Measurements from ENCODE around the gene LAGE3. TPM values are rescaled to one million over a fixed set of nuclear protein-coding genes. Genes with fewer than 3 reads are reported as not detected.
"Not testable (repeated sequence)": the region's sequence is repeated elsewhere in the genome, so short reads cannot be mapped to it uniquely, and the experiment has no call there.

The LAGE3 gene
- total RNA-seq, 1 experiment from 2014 or later: 21.1 TPM

DNA sequence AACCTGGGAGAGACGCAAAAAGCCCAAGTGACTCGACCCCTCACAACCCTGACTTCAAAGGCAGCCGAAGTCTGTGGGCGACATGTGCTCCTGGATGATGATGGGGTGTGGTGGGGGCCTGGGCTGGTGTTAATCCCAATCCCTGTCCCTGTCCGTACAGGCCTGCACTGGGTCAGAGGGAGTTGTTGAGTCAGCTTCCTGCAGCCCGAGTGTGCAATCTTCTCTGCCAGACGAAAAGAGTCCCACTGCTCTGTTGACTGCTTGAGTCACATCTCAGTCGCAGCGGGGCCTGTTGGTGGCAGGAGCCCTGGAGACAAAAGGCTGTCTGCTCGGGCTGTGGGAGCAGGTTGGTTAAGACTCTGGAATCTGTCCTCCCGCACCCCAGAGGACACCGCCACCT, 26.7 kb upstream of the LAGE3 start:
- H3K36me3 Mint-ChIP-seq (ENCODE audit: insufficient read depth, unreplicated experiment): peaks cover 13% of the 10 kb centered on the region
- peak; percentile 57 for DNase-seq (ENCODE audit: unreplicated experiment)
- ChIA-PET POLR2A (no interaction called here), CTCF (no interaction called here)
- H3K4me3 Mint-ChIP-seq (ENCODE audit: unreplicated experiment): no peak overlapping the region
- no peak overlapping the region for H3K27ac Mint-ChIP-seq (ENCODE audit: low read depth, unreplicated experiment)
- TF ChIP-seq, protein P1, sequence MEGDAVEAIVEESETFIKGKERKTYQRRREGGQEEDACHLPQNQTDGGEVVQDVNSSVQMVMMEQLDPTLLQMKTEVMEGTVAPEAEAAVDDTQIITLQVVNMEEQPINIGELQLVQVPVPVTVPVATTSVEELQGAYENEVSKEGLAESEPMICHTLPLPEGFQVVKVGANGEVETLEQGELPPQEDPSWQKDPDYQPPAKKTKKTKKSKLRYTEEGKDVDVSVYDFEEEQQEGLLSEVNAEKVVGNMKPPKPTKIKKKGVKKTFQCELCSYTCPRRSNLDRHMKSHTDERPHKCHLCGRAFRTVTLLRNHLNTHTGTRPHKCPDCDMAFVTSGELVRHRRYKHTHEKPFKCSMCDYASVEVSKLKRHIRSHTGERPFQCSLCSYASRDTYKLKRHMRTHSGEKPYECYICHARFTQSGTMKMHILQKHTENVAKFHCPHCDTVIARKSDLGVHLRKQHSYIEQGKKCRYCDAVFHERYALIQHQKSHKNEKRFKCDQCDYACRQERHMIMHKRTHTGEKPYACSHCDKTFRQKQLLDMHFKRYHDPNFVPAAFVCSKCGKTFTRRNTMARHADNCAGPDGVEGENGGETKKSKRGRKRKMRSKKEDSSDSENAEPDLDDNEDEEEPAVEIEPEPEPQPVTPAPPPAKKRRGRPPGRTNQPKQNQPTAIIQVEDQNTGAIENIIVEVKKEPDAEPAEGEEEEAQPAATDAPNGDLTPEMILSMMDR (IDR thresholded peaks at IDR 0.05; ENCODE audit: unreplicated experiment): no peak
- H3K4me1 Mint-ChIP-seq (ENCODE audit: insufficient read depth, unreplicated experiment): no peaks in the 10 kb centered on the region
- H3K27me3 Mint-ChIP-seq (ENCODE audit: insufficient read depth, unreplicated experiment): peaks cover 21% of the 10 kb centered on the region
- BruUV-seq (replicated peaks): no TSS peak
- intact Hi-C loops (cut with micrococcal nuclease): no loop called here
- H3K9me3 Mint-ChIP-seq (ENCODE audit: unreplicated experiment): peaks cover 15% of the 10 kb centered on the region

DNA sequence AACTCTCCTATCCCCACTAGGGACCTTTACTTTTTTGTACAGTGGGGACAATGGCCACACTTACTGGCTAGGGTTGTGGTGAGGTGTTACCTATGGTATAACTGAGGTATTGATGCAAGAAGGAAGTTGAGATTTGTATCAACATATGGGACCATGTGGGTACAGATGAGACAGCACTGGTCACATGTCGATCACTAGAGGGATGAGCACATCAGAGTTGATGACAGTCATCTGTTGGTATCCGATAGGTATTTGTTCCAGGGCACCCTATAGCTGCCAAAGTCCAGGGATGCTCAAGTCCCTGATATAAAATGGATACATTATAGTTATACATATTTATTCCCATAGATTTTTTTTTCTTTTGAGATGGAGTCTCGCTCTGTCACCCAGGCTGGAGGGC, 23.9 kb upstream of the LAGE3 start:
- TF ChIP-seq, protein P1 (IDR thresholded peaks at IDR 0.05; ENCODE audit: unreplicated experiment): no peak
- no TSS peak for BruUV-seq (replicated peaks)
- DNase-seq (ENCODE audit: unreplicated experiment): no peak
- H3K27ac Mint-ChIP-seq (ENCODE audit: low read depth, unreplicated experiment): no peak overlapping the region
- ChIA-PET CTCF (no interaction called here), POLR2A (interaction anchor here (0.6 kb wide), 1 partner anchor 92 kb away, joined by 3 read pairs; no protein-coding TSS in a partner anchor)
- no peaks in the 10 kb centered on the region for H3K4me1 Mint-ChIP-seq (ENCODE audit: insufficient read depth, unreplicated experiment)
- intact Hi-C loops (cut with micrococcal nuclease): no loop called here
- H3K36me3 Mint-ChIP-seq (ENCODE audit: insufficient read depth, unreplicated experiment): peaks cover 10% of the 10 kb centered on the region
- H3K27me3 Mint-ChIP-seq (ENCODE audit: insufficient read depth, unreplicated experiment): no peaks in the 10 kb centered on the region
- no peak overlapping the region for H3K4me3 Mint-ChIP-seq (ENCODE audit: unreplicated experiment)
- H3K9me3 Mint-ChIP-seq (ENCODE audit: unreplicated experiment): no peaks in the 10 kb centered on the region

DNA sequence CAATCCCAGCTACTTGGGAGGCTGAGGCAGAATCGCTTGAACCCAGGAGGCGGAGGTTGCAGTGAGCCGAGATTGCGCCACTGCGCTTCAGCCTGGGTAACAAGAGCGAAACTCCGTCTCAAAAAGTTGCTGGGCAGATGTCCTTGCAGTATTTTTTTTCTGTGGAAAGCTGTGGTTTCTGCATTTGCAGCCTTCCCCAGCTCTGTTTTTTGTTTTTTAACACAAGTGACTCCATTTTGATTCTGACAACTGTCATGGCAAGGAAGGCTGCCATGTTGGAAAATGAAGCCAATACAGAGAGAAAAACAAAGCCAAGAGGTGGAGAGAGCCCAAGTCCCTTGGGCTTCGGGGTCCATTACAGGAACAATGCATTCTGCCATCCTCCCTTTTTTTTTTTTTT, 23.0 kb upstream of the LAGE3 start:
- Mint-ChIP-seq H3K36me3 (ENCODE audit: insufficient read depth, unreplicated experiment) (peaks cover 10% of the 10 kb centered on the region), H3K4me1 (ENCODE audit: insufficient read depth, unreplicated experiment) (no peaks in the 10 kb centered on the region), H3K27me3 (ENCODE audit: insufficient read depth, unreplicated experiment) (no peaks in the 10 kb centered on the region), H3K27ac (ENCODE audit: low read depth, unreplicated experiment) (no peak overlapping the region), H3K9me3 (ENCODE audit: unreplicated experiment) (no peaks in the 10 kb centered on the region), H3K4me3 (ENCODE audit: unreplicated experiment) (no peak overlapping the region)
- intact Hi-C loops (cut with micrococcal nuclease): no loop called here
- BruUV-seq (replicated peaks): no TSS peak
- POLR2A ChIA-PET: interaction anchor here (0.6 kb wide), 1 partner anchor 91 kb away, joined by 3 read pairs; no protein-coding TSS in a partner anchor
- TF ChIP-seq, protein P1 (IDR thresholded peaks at IDR 0.05; ENCODE audit: unreplicated experiment): no peak
- no peak for DNase-seq (ENCODE audit: unreplicated experiment)
- CTCF ChIA-PET: no interaction called here

DNA sequence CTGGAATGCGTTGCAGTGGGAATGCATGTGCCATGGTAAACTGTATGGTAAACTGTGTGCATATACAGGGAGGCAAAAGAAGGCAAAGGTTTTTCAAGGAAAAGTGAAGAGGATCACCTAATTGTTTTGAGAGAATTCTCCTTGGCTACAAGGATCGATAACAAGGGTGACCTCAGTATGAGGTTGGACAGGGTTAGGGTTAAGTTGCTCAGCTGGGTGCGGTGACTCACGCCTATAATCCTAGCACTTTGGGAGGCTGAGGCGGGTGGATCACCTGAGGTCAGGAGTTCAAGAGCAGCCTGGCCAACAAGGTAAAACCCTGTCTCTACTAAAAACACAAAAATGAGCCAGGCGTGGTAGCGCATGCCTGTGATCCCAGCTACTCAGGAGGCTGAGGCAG, 22.3 kb upstream of the LAGE3 start:
- H3K4me3 Mint-ChIP-seq (ENCODE audit: unreplicated experiment): not testable (repeated sequence)

DNA sequence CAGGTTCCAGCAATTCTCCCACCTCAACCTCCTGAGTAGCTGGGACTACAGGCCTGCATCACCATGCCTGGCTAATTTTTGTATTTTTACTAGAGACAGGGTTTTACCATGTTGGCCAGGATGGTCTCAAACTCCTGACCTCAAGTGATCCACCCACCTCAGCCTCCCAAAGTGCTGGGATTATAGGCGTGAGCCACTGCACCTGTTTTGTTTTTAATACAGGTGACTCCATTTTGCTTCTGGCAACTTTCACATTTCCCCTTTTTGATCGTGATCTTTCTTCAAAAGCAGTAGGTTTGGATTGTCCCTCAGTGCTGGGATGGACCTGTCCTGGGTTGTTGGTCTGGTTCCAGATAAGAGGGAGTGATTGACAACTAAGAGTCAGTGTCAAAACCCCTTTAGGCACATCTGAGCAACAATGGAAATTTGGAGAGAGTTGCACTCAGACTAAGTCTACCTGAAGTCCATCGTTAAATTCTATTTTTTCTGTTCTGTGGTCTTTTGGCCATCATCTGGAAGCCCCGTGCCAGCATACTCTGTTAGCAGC, 17.6 kb upstream of the LAGE3 start:
- POLR2A ChIA-PET; H3K4me1 Mint-ChIP-seq (ENCODE audit: insufficient read depth, unreplicated experiment); H3K36me3 Mint-ChIP-seq (ENCODE audit: insufficient read depth, unreplicated experiment); intact Hi-C loops (cut with micrococcal nuclease); H3K27ac Mint-ChIP-seq (ENCODE audit: low read depth, unreplicated experiment); H3K4me3 Mint-ChIP-seq (ENCODE audit: unreplicated experiment); BruUV-seq (replicated peaks); DNase-seq (ENCODE audit: unreplicated experiment); H3K9me3 Mint-ChIP-seq (ENCODE audit: unreplicated experiment): not testable (repeated sequence)
- CTCF ChIA-PET: interaction anchor here (0.5 kb wide), 1 partner anchor 198 kb away, joined by 4 read pairs; no protein-coding TSS in a partner anchor
- peaks cover 23% of the 10 kb centered on the region for H3K27me3 Mint-ChIP-seq (ENCODE audit: insufficient read depth, unreplicated experiment)

More for the DNA sequence above, 22.3 kb upstream of the LAGE3 start:
- CTCF ChIA-PET; DNase-seq (ENCODE audit: unreplicated experiment); H3K36me3 Mint-ChIP-seq (ENCODE audit: insufficient read depth, unreplicated experiment); intact Hi-C loops (cut with micrococcal nuclease); H3K4me1 Mint-ChIP-seq (ENCODE audit: insufficient read depth, unreplicated experiment); POLR2A ChIA-PET; H3K27me3 Mint-ChIP-seq (ENCODE audit: insufficient read depth, unreplicated experiment); H3K27ac Mint-ChIP-seq (ENCODE audit: low read depth, unreplicated experiment); H3K9me3 Mint-ChIP-seq (ENCODE audit: unreplicated experiment); BruUV-seq (replicated peaks): not testable (repeated sequence)

All from MCF 10A (cell line).